HEK293 (cell line): Measurements from ENCODE around the gene CDK2AP2.

Source experiments
- CTCF ChIA-PET: fragments of 350-600 bp; formaldehyde crosslinking; extraction: SDS; loops from one replicate; lab custom pipeline; 2021; ENCODE audit warnings: antibody characterized with exemption; lab: Yijun Ruan, JAX
- POLR2A ChIA-PET: fragments of 300-600 bp; formaldehyde crosslinking; extraction: SDS; loops from one replicate; lab custom pipeline; 2020; ENCODE audit warnings: antibody characterized with exemption, inconsistent platforms; lab: Yijun Ruan, JAX
- H3K27ac ChIP-seq: fragments of 200-500 bp; sonication (Bioruptor generic); 2 replicates; pipeline ENCODE4 v1.5.1; 2014; ENCODE audit warnings: low read depth, low read length, control low read depth, inconsistent platforms; ENCODE audit errors: extremely low read depth
- H3K36me3 ChIP-seq, 2 experiments: fragments of 200-500 bp in 1 of 2; sonication (Bioruptor generic) in 1 of 2; 1 replicate in 1 of 2; 2 replicates in 1 of 2; pipeline ENCODE4 v1.5.1; 2014 to 2017; ENCODE audit warnings: inconsistent platforms in 2 of 2, low read length in 2 of 2; ENCODE audit not compliant: control insufficient read depth in 2 of 2, insufficient read depth in 1 of 2
- H3K4me1 ChIP-seq: fragments of 200-500 bp; sonication (Bioruptor generic); 2 replicates; pipeline ENCODE4 v1.5.1; 2014; ENCODE audit warnings: mild to moderate bottlenecking, low read length, inconsistent platforms; ENCODE audit not compliant: control insufficient read depth, insufficient read depth
- H3K4me3 ChIP-seq: 2 replicates; pipeline ENCODE4 v1.5.1; 2011; ENCODE audit warnings: low read depth, mild to moderate bottlenecking, control low read depth, low read length, moderate library complexity
- H3K9me3 ChIP-seq: fragments of 200-500 bp; sonication (Bioruptor generic); 2 replicates; pipeline ENCODE4 v1.5.1; 2014; ENCODE audit warnings: low read depth, low read length, inconsistent platforms; ENCODE audit not compliant: control insufficient read depth, insufficient read depth
- GLIS2 ChIP-seq: fragments of 450-650 bp; formaldehyde crosslinking; IDR thresholded peaks from 2 replicates; pipeline ENCODE4 v1.5.1; 2016; ENCODE audit warnings: missing biosample characterization, missing genetic modification characterization
- KLF16 ChIP-seq: fragments of 450-650 bp; formaldehyde crosslinking; IDR thresholded peaks from 2 replicates; pipeline ENCODE4 v1.5.1; 2017; ENCODE audit warnings: missing biosample characterization, missing genetic modification characterization
- KLF9 ChIP-seq: fragments of 450-650 bp; formaldehyde crosslinking; IDR thresholded peaks from 2 replicates; pipeline ENCODE4 v1.5.1; 2016; ENCODE audit warnings: missing biosample characterization, missing genetic modification characterization, low read depth
- SALL2 ChIP-seq: fragments of 450-650 bp; formaldehyde crosslinking; IDR thresholded peaks from 2 replicates; pipeline ENCODE4 v1.5.0; 2017; ENCODE audit warnings: missing biosample characterization, mild to moderate bottlenecking, missing genetic modification characterization, borderline replicate concordance
- SCRT1 ChIP-seq: fragments of 450-650 bp; formaldehyde crosslinking; IDR thresholded peaks from 2 replicates; pipeline ENCODE4 v1.5.1; 2016; ENCODE audit warnings: missing biosample characterization, missing genetic modification characterization, borderline replicate concordance
- WT1 ChIP-seq: fragments of 450-650 bp; formaldehyde crosslinking; IDR thresholded peaks from 2 replicates; pipeline ENCODE4 v1.5.1; 2016; ENCODE audit warnings: missing biosample characterization, missing genetic modification characterization
- ZBTB20 ChIP-seq: fragments of 450-650 bp; formaldehyde crosslinking; IDR thresholded peaks from 2 replicates; pipeline ENCODE4 v1.5.1; 2016; ENCODE audit warnings: missing biosample characterization, missing genetic modification characterization
- ZBTB48 ChIP-seq: fragments of 450-650 bp; formaldehyde crosslinking; IDR thresholded peaks from 2 replicates; pipeline ENCODE4 v1.5.1; 2016; ENCODE audit warnings: missing biosample characterization, missing genetic modification characterization
- ZEB2 ChIP-seq: fragments of 450-650 bp; formaldehyde crosslinking; IDR thresholded peaks from 2 replicates; pipeline ENCODE4 v1.5.1; 2016; ENCODE audit warnings: missing biosample characterization, missing genetic modification characterization
- ZNF121 ChIP-seq: fragments of 450-650 bp; formaldehyde crosslinking; IDR thresholded peaks from 2 replicates; pipeline ENCODE4 v1.5.1; 2016; ENCODE audit warnings: missing biosample characterization, missing genetic modification characterization
- ZNF169 ChIP-seq: fragments of 450-650 bp; formaldehyde crosslinking; IDR thresholded peaks from 2 replicates; pipeline ENCODE4 v1.5.1; 2016; ENCODE audit warnings: missing biosample characterization, missing genetic modification characterization
- ZNF23 ChIP-seq: fragments of 450-650 bp; formaldehyde crosslinking; IDR thresholded peaks from 2 replicates; pipeline ENCODE4 v1.5.1; 2016; ENCODE audit warnings: missing biosample characterization, missing genetic modification characterization, borderline replicate concordance
- ZNF248 ChIP-seq: fragments of 450-650 bp; formaldehyde crosslinking; IDR thresholded peaks from 2 replicates; pipeline ENCODE4 v1.5.1; 2017; ENCODE audit warnings: missing biosample characterization, missing genetic modification characterization
- ZNF274 ChIP-seq, 2 experiments: fragments of 200-500 bp in 1 of 2; fragments of 450-650 bp in 1 of 2; sonication (Bioruptor generic) in 1 of 2; formaldehyde crosslinking in 1 of 2; IDR thresholded peaks; 2 replicates each; pipeline versions ENCODE4 v1.5.1 to v1.6.1; 2014 to 2016; ENCODE audit warnings: borderline replicate concordance in 1 of 2, inconsistent platforms in 1 of 2, low read length in 1 of 2, missing biosample characterization in 1 of 2, missing genetic modification characterization in 1 of 2
- ZNF350 ChIP-seq: fragments of 450-650 bp; formaldehyde crosslinking; IDR thresholded peaks from 2 replicates; pipeline ENCODE4 v1.5.0; 2017; ENCODE audit warnings: missing biosample characterization, mild to moderate bottlenecking, missing genetic modification characterization
- ZNF561 ChIP-seq: fragments of 450-650 bp; IDR thresholded peaks from 2 replicates; pipeline ENCODE4 v1.5.1; 2018; ENCODE audit warnings: missing biosample characterization, missing genetic modification characterization, borderline replicate concordance
- ZNF623 ChIP-seq: fragments of 450-650 bp; formaldehyde crosslinking; IDR thresholded peaks from 2 replicates; pipeline ENCODE4 v1.5.1; 2016; ENCODE audit warnings: missing biosample characterization, missing genetic modification characterization
- ZNF664 ChIP-seq: fragments of 450-650 bp; formaldehyde crosslinking; IDR thresholded peaks from 2 replicates; pipeline ENCODE4 v1.5.1; 2016; ENCODE audit warnings: missing biosample characterization, missing genetic modification characterization
- ZNF670 ChIP-seq: fragments of 450-650 bp; formaldehyde crosslinking; IDR thresholded peaks from 2 replicates; pipeline ENCODE4 v1.5.1; 2016; ENCODE audit warnings: missing biosample characterization, missing genetic modification characterization, low read depth
- ZNF792 ChIP-seq: fragments of 450-650 bp; formaldehyde crosslinking; IDR thresholded peaks from 2 replicates; pipeline ENCODE4 v1.5.1; 2016; ENCODE audit warnings: missing biosample characterization, missing genetic modification characterization
- TF ChIP-seq, protein P1 (sequence below): fragments of 450-650 bp; formaldehyde crosslinking; IDR thresholded peaks from 2 replicates; pipeline ENCODE4 v1.5.1; 2016; ENCODE audit warnings: missing biosample characterization, missing genetic modification characterization
- TF ChIP-seq, protein P2 (sequence below): fragments of 450-650 bp; formaldehyde crosslinking; conservative IDR thresholded peaks from 2 replicates; pipeline ENCODE4 v1.5.1; 2016; ENCODE audit warnings: low read depth, missing biosample characterization, missing genetic modification characterization
- TF ChIP-seq, protein P3 (sequence below): fragments of 450-650 bp; formaldehyde crosslinking; IDR thresholded peaks from 2 replicates; pipeline ENCODE4 v1.5.1; 2016; ENCODE audit warnings: missing biosample characterization, missing genetic modification characterization
- TF ChIP-seq, protein P4 (sequence below): fragments of 450-650 bp; IDR thresholded peaks from 2 replicates; pipeline ENCODE4 v1.5.1; 2018; ENCODE audit warnings: missing biosample characterization, mild to moderate bottlenecking, missing genetic modification characterization

The CDK2AP2 gene

DNA sequence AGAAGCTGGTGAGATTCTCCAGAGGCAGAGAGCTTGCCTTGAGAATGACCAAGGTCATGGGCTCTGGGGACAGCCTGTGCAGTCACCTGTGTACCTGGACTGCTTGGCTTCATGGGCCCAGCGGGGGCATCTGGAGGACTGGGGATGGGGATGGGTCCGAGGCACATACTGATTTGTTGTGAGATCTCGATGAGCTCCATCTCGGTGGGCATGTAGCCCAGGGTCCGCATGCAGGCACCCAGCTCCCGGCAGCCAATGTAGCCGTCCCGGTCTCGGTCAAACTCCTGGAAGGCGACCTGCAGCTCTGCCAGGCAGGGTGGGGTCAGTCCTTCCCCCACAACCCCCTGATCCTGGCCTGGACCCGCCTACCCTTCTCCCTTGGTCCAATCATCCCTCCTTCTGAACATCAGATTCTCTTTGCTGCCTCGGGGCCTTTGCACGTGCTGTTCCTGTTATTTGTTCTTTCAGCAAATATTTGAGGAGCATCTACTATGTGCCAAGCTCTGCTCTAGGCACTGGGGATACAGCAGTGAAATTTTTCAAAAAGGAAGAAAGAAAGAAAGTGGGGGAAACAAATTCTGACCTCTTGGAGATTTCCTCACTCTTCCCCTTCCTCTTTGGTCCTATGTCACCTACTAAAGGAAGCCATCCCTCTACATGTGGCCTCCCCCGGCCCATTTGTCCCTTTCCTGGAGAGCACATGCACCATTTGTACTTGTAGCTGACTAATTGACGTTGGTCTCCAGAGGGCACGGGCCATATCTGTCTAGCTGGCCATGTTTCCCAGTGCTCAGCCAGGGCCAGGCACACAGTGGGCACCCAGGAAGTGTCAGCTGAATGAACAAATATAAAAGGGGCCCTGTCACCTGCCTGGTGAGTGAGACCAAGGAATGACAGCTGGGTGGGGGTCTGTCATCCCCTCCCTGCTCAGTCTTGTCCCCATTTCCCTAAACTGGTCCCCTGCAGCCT is 13.2 kb upstream of the CDK2AP2 start:
- TF ChIP-seq ZNF792 (tag by site-specific recombination) = no peak
- peak; percentile 97 for TF ChIP-seq ZNF623 (tag by site-specific recombination)
- TF ChIP-seq ZNF248 (tag by site-specific recombination) = no peak
- TF ChIP-seq ZNF121 (tag by site-specific recombination) = no peak
- TF ChIP-seq, all 188 proteins: peak for 1
- no peaks in the 10 kb centered on the region for H3K36me3 ChIP-seq
- no peaks in the 10 kb centered on the region for H3K4me1 ChIP-seq
- no peak overlapping the region for H3K27ac ChIP-seq
- H3K9me3 ChIP-seq = no peaks in the 10 kb centered on the region
- H3K4me3 ChIP-seq = no peak overlapping the region
- POLR2A ChIA-PET = interaction anchor here (0.6 kb wide), 1 partner anchor 178 kb away, joined by 6 read pairs; no protein-coding TSS in a partner anchor
- CTCF ChIA-PET = no interaction called here

DNA sequence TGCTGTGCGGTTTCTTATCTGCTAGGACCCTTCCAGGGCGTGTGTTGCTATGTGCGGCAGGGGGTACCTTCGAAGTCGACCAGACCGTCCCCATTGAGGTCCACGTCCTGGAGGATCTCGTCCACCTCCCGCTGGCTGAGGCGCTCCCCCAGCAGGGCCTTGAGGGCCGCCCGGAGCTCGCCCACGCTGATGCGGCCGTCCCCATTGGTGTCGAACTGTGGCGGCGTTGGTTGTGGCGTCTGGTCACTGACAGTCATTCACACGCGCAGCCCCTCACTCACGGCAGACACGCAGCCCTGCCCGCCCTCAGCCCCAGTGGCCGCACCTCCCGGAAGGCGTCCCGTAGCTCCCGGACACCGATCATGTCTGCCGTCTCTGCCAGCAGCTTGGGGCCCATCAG is 11.8 kb upstream of the CDK2AP2 start:
- no peaks in the 10 kb centered on the region for H3K9me3 ChIP-seq
- no peak overlapping the region for H3K4me3 ChIP-seq
- no peak overlapping the region for H3K27ac ChIP-seq
- H3K36me3 ChIP-seq = no peaks in the 10 kb centered on the region
- H3K4me1 ChIP-seq = no peaks in the 10 kb centered on the region
- no peak for TF ChIP-seq SALL2
- TF ChIP-seq ZNF274 (IDR thresholded peaks at IDR 0.05; ENCODE audit: low read length) = no peak
- TF ChIP-seq ZNF274 (tag by site-specific recombination; IDR thresholded peaks at IDR 0.05; ENCODE audit: borderline replicate concordance) = no peak
- TF ChIP-seq ZNF23 (tag by site-specific recombination) = no peak
- no peak for TF ChIP-seq KLF9 (tag by site-specific recombination)
- no peak for TF ChIP-seq GLIS2 (tag by site-specific recombination)
- TF ChIP-seq, protein P1, sequence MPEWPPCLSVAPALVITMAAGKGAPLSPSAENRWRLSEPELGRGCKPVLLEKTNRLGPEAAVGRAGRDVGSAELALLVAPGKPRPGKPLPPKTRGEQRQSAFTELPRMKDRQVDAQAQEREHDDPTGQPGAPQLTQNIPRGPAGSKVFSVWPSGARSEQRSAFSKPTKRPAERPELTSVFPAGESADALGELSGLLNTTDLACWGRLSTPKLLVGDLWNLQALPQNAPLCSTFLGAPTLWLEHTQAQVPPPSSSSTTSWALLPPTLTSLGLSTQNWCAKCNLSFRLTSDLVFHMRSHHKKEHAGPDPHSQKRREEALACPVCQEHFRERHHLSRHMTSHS (tag by site-specific recombination) = no peak
- TF ChIP-seq ZEB2 (tag by site-specific recombination) = no peak
- TF ChIP-seq SCRT1 (tag by site-specific recombination) = no peak
- TF ChIP-seq, protein P2, sequence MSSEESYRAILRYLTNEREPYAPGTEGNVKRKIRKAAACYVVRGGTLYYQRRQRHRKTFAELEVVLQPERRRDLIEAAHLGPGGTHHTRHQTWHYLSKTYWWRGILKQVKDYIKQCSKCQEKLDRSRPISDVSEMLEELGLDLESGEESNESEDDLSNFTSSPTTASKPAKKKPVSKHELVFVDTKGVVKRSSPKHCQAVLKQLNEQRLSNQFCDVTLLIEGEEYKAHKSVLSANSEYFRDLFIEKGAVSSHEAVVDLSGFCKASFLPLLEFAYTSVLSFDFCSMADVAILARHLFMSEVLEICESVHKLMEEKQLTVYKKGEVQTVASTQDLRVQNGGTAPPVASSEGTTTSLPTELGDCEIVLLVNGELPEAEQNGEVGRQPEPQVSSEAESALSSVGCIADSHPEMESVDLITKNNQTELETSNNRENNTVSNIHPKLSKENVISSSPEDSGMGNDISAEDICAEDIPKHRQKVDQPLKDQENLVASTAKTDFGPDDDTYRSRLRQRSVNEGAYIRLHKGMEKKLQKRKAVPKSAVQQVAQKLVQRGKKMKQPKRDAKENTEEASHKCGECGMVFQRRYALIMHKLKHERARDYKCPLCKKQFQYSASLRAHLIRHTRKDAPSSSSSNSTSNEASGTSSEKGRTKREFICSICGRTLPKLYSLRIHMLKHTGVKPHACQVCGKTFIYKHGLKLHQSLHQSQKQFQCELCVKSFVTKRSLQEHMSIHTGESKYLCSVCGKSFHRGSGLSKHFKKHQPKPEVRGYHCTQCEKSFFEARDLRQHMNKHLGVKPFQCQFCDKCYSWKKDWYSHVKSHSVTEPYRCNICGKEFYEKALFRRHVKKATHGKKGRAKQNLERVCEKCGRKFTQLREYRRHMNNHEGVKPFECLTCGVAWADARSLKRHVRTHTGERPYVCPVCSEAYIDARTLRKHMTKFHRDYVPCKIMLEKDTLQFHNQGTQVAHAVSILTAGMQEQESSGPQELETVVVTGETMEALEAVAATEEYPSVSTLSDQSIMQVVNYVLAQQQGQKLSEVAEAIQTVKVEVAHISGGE (tag by site-specific recombination) = no peak
- TF ChIP-seq, protein P3, sequence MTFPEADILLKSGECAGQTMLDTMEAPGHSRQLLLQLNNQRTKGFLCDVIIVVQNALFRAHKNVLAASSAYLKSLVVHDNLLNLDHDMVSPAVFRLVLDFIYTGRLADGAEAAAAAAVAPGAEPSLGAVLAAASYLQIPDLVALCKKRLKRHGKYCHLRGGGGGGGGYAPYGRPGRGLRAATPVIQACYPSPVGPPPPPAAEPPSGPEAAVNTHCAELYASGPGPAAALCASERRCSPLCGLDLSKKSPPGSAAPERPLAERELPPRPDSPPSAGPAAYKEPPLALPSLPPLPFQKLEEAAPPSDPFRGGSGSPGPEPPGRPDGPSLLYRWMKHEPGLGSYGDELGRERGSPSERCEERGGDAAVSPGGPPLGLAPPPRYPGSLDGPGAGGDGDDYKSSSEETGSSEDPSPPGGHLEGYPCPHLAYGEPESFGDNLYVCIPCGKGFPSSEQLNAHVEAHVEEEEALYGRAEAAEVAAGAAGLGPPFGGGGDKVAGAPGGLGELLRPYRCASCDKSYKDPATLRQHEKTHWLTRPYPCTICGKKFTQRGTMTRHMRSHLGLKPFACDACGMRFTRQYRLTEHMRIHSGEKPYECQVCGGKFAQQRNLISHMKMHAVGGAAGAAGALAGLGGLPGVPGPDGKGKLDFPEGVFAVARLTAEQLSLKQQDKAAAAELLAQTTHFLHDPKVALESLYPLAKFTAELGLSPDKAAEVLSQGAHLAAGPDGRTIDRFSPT (tag by site-specific recombination) = no peak
- TF ChIP-seq, protein P4, sequence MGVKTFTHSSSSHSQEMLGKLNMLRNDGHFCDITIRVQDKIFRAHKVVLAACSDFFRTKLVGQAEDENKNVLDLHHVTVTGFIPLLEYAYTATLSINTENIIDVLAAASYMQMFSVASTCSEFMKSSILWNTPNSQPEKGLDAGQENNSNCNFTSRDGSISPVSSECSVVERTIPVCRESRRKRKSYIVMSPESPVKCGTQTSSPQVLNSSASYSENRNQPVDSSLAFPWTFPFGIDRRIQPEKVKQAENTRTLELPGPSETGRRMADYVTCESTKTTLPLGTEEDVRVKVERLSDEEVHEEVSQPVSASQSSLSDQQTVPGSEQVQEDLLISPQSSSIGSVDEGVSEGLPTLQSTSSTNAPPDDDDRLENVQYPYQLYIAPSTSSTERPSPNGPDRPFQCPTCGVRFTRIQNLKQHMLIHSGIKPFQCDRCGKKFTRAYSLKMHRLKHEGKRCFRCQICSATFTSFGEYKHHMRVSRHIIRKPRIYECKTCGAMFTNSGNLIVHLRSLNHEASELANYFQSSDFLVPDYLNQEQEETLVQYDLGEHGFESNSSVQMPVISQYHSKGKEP (tag by site-specific recombination) = no peak
- no peak for TF ChIP-seq ZNF169 (tag by site-specific recombination)
- TF ChIP-seq ZNF561 (tag by site-specific recombination) = no peak
- TF ChIP-seq KLF16 = no peak
- TF ChIP-seq ZNF670 = no peak
- TF ChIP-seq ZNF350 (tag by site-specific recombination) = no peak
- no peak for TF ChIP-seq WT1 (tag by site-specific recombination)
- TF ChIP-seq ZBTB48 (tag by site-specific recombination) = no peak
- no peak for TF ChIP-seq ZNF664 (tag by site-specific recombination)
- no peak for TF ChIP-seq ZBTB20 (tag by site-specific recombination)
- ChIA-PET POLR2A (no interaction called here), CTCF (interaction anchor here (0.8 kb wide), 1 partner anchor 33 kb away, joined by 3 read pairs; no protein-coding TSS in a partner anchor)
